DMS 273 treated with DMSO at 0.1 percent for 48 hours (cell line): ENCODE results near the gene SMIM8.
"Not testable (repeated sequence)": the region's sequence is repeated elsewhere in the genome, so short reads cannot be mapped to it uniquely, and the experiment has no call there.

Source experiments
- DNase-seq: peaks from one replicate; lab custom pipeline; 2025; lab: John Stamatoyannopoulos, UW

Gene SMIM8

GRCh38 chr6:87322304-87323212 is at the start of gene SMIM8:
Gene SMIM8, plus strand, starts transcription at chr6:87322588. Its CDS starts 14,444 bp downstream, at chr6:87337032.
- peak; percentile 51 for DNase-seq

- no peak for DNase-seq
Measured at GRCh38 chr6:87274660-87275274, 47.6 kb upstream of the SMIM8 start.

GRCh38 chr6:87276624-87277023 is 45.8 kb upstream of the SMIM8 start:
- DNase-seq: no peak

DNA sequence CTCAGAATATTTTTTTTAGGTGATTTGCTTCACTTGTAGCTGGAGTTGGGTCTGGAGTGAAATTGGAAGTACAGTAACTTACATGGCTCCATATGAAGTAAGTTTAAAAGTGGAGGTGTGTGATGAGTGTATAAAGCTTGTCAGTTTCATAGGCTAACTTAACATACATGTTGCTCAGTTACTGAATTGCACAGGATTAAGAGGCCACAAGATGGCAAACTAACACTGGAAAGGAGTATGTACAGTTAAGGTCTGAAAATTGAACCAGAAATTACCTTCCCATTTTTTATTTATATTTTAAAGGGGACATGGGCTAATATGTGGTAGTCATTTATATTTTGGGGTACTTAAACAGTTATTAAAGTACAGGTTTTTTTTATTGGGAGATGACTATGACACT is 45.3 kb upstream of the SMIM8 start:
- DNase-seq: no peak

GRCh38 chr6:87279196-87279595 is 43.2 kb upstream of the SMIM8 start:
- no peak for DNase-seq

DNA sequence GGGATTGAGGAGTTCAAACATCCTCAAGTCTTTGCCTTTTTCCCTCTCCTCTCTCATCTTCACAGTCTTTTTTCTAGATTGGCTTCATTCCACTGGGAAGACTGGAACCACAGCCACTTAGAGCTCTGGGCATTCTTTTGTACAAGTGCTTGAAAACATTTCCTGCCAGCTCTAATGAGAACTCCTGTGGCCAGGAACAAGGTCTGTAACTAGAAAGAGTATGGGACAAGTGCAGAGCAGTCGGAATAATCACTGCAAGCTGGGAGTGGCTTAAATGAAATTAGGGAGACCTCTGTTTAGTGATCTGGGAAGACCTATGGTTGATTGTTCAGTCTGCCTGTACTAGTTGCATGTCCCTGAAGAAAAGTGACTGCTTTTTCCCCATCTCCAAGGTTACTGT is 41.0 kb upstream of the SMIM8 start:
- no peak for DNase-seq

- DNase-seq: no peak
Measured at GRCh38 chr6:87282743-87283142, 39.6 kb upstream of the SMIM8 start.

- no peak for DNase-seq
Measured at GRCh38 chr6:87283461-87283860, 38.9 kb upstream of the SMIM8 start.

- DNase-seq: no peak
Measured at GRCh38 chr6:87287251-87287650, 35.1 kb upstream of the SMIM8 start.

- no peak for DNase-seq
Measured at GRCh38 chr6:87289571-87289970, 32.8 kb upstream of the SMIM8 start.

DNA sequence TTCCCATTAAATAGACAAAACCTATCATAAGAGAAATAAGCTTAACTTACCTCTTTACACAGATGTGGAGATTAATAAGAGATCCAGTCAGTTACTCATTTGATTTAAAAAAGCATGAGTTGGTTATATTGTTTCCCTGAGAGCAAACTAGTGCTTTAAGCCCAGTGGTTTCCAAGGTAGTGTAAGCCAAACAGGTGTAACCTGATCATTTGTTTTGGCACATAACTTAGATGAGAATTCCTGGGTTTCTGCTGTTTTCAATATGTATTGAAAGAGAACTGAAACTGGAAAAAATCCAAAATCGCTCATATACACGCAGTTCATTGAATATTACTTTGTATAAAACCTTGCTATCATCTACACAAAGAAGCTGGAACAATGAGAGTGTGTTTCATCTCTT is 30.5 kb upstream of the SMIM8 start:
- no peak for DNase-seq

GRCh38 chr6:87293526-87293925 is 28.9 kb upstream of the SMIM8 start:
- DNase-seq: no peak

GRCh38 chr6:87297119-87297518 is 25.3 kb upstream of the SMIM8 start:
- no peak for DNase-seq

GRCh38 chr6:87301277-87301676 is 21.1 kb upstream of the SMIM8 start:
- not testable (repeated sequence) for DNase-seq

GRCh38 chr6:87308970-87309369 is 13.4 kb upstream of the SMIM8 start:
- no peak for DNase-seq

DNA sequence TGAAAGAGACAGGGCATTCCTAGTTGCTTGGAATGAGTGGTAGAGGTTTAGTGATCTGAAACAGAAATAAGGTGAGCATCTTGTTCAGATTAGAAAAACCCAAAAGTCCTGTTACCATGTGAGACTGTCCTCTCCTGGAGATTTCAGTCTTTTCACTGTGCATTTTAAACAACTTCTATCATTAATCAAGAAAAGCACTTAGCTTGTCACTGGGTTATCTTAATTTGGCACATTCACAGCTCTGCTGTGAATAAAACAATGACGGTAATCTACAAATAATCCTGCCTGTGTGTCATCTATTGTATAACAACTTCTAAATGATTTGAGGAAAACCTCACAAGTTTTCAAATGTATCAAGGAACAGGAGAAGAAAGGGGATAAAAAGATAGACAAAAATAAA is 9.5 kb upstream of the SMIM8 start:
- no peak for DNase-seq

- no peak for DNase-seq
Measured at GRCh38 chr6:87315071-87315470, 7.3 kb upstream of the SMIM8 start.

DNA sequence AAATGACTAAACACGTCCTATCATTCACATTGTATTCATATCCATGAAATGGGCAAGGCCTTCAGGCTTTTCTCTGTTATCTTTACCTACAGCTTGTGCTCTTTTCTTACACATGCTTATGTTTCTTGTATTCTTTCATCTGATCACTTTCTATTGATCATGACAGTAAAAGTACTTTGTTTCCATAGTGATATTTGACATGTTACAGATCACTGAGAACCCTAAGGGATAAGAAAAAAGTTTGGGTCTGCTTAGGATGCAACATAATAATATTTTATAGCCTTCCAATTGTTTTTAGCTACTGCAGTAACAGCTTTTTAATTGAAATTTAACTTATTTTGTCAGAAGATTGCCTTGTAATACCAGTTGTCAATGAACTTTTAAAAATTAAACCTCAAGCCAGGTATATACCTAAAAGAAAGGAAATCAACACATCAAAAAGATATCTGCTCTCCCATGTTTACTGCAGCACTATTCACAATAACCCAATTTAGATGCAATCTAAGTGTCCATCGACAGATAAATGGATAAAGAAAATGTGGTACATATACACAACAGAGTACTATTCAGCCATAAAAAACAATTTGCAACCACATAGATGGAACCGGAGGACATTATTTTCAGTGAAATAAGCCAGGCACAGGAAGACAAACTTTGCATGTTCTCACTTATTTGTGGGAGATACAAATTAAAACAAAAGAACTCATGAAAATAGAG is 3.0 kb upstream of the SMIM8 start:
- DNase-seq: no peak

DNA sequence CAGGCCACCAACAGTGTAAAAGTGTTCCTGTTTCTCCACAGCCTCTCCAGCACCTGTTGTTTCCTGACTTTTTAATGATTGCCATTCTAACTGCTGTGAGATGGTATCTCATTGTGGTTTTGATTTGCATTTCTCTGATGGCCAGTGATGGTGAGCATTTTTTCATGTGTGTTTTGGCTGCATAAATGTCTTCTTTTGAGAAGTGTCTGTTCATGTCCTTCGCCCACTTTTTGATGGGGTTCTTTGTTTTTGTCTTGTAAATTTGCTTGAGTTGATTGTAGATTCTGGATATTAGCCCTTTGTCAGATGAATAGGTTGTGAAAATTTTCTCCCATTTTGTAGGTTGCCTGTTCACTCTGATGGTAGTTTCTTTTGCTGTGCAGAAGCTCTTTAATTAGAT is 1.5 kb downstream of the SMIM8 start:
- DNase-seq: not testable (repeated sequence)

DNA sequence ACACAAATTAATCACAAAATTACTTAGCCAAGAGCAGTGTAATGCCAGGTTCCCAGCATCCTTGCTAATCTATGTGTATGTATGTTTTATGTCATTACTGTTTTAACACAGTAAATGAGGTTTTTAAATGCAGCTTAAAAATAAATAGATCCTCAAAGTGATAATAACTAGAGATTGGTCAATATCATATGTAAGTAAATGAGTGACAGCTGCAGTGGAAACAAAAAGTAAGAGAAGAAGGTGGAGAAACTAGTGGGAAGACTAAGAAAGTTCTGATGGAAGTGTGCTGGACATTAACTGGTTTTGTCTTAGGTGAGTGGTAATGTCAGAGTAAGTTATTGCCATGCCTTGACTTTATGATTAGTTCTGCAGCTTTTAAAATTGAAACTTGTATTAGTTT is 8.6 kb downstream of the SMIM8 start:
- DNase-seq: no peak

DNA sequence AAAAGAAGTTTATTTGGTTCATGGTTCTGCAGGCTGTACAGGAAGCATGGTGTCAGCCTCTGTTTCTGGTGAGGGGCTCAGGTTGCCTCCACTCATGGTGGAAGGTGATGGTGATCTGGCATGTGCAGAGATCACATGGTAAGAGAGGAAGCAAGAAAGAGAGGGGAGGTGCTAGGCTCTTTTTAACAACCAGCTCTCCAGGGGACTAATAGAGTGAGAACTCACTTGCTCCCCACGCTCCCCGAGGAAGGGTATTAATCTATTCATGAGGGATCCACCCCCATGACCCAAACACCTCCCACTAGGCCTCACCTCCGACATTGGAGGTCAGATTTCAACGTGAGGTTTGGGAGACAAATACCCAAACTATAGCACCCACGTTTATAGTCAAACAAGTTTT is 10.6 kb downstream of the SMIM8 start:
- no peak for DNase-seq

DNA sequence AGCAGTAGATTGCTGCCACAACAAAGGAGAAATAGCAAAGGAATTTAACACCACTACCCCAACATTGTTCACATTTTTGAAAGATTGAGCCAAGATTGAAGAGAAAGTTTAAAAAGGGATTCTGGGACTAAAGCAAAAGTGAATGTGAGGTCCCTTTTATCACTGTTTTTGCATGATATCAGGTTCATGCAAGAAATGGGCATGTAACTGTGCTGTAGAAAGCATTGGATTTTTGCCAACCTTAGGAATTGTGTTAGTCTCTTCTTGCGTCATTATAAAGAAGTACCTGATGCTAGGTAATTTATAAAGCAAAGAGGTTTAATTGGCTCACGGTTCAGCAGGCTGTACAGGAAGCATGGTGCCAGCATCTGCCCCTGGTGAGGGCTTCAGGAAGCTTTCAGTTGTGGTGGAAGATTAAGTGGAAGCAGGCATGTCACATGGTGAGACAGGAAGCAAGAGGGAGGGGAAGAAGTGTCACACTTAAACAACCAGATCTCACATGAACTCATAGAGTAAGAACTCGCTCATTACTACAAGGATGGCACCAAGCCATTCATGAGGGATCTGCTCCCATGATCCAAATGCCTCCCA is 11.3 kb downstream of the SMIM8 start:
- no peak for DNase-seq

DNA sequence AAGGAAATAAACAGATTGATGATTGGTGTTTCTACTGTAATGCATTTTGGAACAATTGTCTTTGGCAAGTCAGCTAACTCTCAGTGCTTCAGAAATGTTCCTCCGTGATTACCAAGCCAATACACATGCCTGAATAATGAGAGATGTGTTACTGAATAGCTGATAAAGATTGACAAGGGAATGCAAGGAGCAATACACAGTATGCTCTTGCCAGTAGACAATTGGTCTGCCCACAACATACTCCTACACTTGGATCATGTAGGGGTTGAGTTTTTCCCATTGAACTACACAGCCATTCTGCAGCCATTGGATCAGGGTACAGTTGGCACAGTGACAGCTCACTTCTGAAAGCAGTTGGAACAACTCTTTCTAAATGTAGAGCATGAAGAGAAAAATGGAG is 12.3 kb downstream of the SMIM8 start:
- no peak for DNase-seq
